ENCODE data around the gene DNAJA4.

DNA sequence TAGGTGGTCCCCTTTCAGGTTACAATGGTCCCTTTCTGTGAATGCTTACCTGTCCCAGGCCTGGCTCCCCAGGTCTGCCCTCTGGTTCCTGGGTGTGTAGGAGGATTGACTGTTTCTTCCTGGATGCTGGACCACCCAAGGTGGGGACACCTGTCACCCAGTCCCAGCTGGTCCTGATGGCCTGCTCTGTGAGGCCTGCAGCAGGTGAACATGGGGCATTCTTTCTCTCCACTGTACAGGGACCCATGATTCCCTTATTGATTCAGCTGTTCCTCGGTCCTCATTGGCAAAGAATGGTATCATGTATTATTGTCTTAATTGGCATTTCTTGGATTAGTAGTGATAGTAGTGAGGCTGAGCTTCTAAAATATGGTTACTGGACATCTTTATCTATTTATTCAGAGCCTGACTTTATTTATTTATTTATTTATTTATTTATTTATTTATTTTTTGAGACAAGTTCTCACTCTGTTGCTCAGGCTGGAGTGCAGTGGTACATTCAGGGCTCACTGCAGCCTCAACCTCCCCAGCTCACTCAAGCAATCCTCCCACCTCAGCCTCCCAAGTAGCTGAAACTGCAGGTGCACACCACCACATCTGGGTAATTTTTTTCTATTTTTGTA, 8.8 kb upstream of the DNAJA4 start:
- TF ChIP-seq, protein P1, sequence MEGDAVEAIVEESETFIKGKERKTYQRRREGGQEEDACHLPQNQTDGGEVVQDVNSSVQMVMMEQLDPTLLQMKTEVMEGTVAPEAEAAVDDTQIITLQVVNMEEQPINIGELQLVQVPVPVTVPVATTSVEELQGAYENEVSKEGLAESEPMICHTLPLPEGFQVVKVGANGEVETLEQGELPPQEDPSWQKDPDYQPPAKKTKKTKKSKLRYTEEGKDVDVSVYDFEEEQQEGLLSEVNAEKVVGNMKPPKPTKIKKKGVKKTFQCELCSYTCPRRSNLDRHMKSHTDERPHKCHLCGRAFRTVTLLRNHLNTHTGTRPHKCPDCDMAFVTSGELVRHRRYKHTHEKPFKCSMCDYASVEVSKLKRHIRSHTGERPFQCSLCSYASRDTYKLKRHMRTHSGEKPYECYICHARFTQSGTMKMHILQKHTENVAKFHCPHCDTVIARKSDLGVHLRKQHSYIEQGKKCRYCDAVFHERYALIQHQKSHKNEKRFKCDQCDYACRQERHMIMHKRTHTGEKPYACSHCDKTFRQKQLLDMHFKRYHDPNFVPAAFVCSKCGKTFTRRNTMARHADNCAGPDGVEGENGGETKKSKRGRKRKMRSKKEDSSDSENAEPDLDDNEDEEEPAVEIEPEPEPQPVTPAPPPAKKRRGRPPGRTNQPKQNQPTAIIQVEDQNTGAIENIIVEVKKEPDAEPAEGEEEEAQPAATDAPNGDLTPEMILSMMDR (IDR thresholded peaks at IDR 0.05) = no peak
- no peak for TF ChIP-seq POLR2AphosphoS5 (IDR thresholded peaks at IDR 0.05)
- no peak for TF ChIP-seq POLR2A (IDR thresholded peaks at IDR 0.05)
- TF ChIP-seq EP300 (IDR thresholded peaks at IDR 0.05) = no peak
